ENCODE data around the gene FOXG1. TPM values are rescaled to one million over a fixed set of nuclear protein-coding genes. Genes with fewer than 3 reads are reported as not detected.

The FOXG1 gene
- total RNA-seq, 1 donor from 2014 or later: 0.18 TPM

GRCh38 chr14:28756884-28757570, 9.6 kb upstream of the FOXG1 start:
- FAIRE-seq: no peak
- H3K4me1 Mint-ChIP-seq (ENCODE audit: low read depth, unreplicated experiment): no peaks in the 10 kb centered on the region
- Histone ChIP-seq H3K27me3 (ENCODE audit: insufficient read depth, low read length) (peaks cover 71% of the 10 kb centered on the region), H3K4me1 (ENCODE audit: insufficient read depth, low read length) (peaks cover 8% of the 10 kb centered on the region), H3K9ac (ENCODE audit: low read length) (peak overlapping the region; percentile 61), H2AFZ (ENCODE audit: low read depth, low read length) (peak overlapping the region; percentile 44), H3K27ac (ENCODE audit: low read depth, low read length) (no peak overlapping the region), H3K36me3 (ENCODE audit: insufficient read depth, low read length) (no peaks in the 10 kb centered on the region), H4K20me1 (ENCODE audit: insufficient read depth, low read length) (no peaks in the 10 kb centered on the region), H3K79me2 (ENCODE audit: insufficient read depth, low read length) (peaks cover 58% of the 10 kb centered on the region), H3K4me2 (ENCODE audit: low read length) (peak overlapping the region; percentile 83), H3K9me3 (ENCODE audit: insufficient read depth, low read depth, low read length) (no peaks in the 10 kb centered on the region), H3K4me3 (ENCODE audit: insufficient read depth, low read depth, low read length) (no peak overlapping the region)
- no peak overlapping the region for H3K27ac Mint-ChIP-seq (ENCODE audit: unreplicated experiment)
- H3K9me3 Mint-ChIP-seq (ENCODE audit: unreplicated experiment): peaks cover 22% of the 10 kb centered on the region
- peak; percentile 86 for TF ChIP-seq EZH2 (IDR thresholded peaks at IDR 0.05; ENCODE audit: insufficient read depth, low read length)
- TF ChIP-seq CTCF (IDR thresholded peaks at IDR 0.05; ENCODE audit: insufficient read depth, low read depth, low read length): peak; percentile 81
- peaks cover 78% of the 10 kb centered on the region for H3K27me3 Mint-ChIP-seq (ENCODE audit: low read depth, unreplicated experiment)
- peak overlapping the region; percentile 64 for H3K4me3 Mint-ChIP-seq (ENCODE audit: unreplicated experiment)
- H3K36me3 Mint-ChIP-seq (ENCODE audit: low read depth, unreplicated experiment): no peaks in the 10 kb centered on the region
- peak; percentile 45 for DNase-seq (ENCODE audit: low read depth)

- Histone ChIP-seq H3K4me2 (ENCODE audit: low read length) (peak overlapping the region; percentile 83), H3K36me3 (ENCODE audit: insufficient read depth, low read length) (no peaks in the 10 kb centered on the region), H3K4me1 (ENCODE audit: insufficient read depth, low read length) (peaks cover 8% of the 10 kb centered on the region), H3K27ac (ENCODE audit: low read depth, low read length) (no peak overlapping the region), H3K9ac (ENCODE audit: low read length) (no peak overlapping the region), H2AFZ (ENCODE audit: low read depth, low read length) (no peak overlapping the region), H3K9me3 (ENCODE audit: insufficient read depth, low read depth, low read length) (no peaks in the 10 kb centered on the region), H3K4me3 (ENCODE audit: insufficient read depth, low read depth, low read length) (no peak overlapping the region), H3K79me2 (ENCODE audit: insufficient read depth, low read length) (peaks cover 66% of the 10 kb centered on the region), H3K27me3 (ENCODE audit: insufficient read depth, low read length) (peaks cover 79% of the 10 kb centered on the region), H4K20me1 (ENCODE audit: insufficient read depth, low read length) (no peaks in the 10 kb centered on the region)
- no peak for TF ChIP-seq EZH2 (IDR thresholded peaks at IDR 0.05; ENCODE audit: insufficient read depth, low read length)
- TF ChIP-seq CTCF (IDR thresholded peaks at IDR 0.05; ENCODE audit: insufficient read depth, low read depth, low read length): no peak
- no peak overlapping the region for H3K4me3 Mint-ChIP-seq (ENCODE audit: unreplicated experiment)
- H3K9me3 Mint-ChIP-seq (ENCODE audit: unreplicated experiment): peaks cover 23% of the 10 kb centered on the region
- H3K27me3 Mint-ChIP-seq (ENCODE audit: low read depth, unreplicated experiment): peaks cover 85% of the 10 kb centered on the region
- no peak overlapping the region for H3K27ac Mint-ChIP-seq (ENCODE audit: unreplicated experiment)
- H3K36me3 Mint-ChIP-seq (ENCODE audit: low read depth, unreplicated experiment): no peaks in the 10 kb centered on the region
- H3K4me1 Mint-ChIP-seq (ENCODE audit: low read depth, unreplicated experiment): no peaks in the 10 kb centered on the region
- FAIRE-seq: no peak
- DNase-seq (ENCODE audit: low read depth): no peak
Observed at GRCh38 chr14:28757786-28758185, 8.8 kb upstream of the FOXG1 start.

- H3K27ac ChIP-seq (ENCODE audit: low read depth, low read length): peak overlapping the region; percentile 43
- H3K36me3 Mint-ChIP-seq (ENCODE audit: low read depth, unreplicated experiment): no peaks in the 10 kb centered on the region
- TF ChIP-seq CTCF (IDR thresholded peaks at IDR 0.05; ENCODE audit: insufficient read depth, low read depth, low read length) (no peak), EZH2 (IDR thresholded peaks at IDR 0.05; ENCODE audit: insufficient read depth, low read length) (no peak)
- no peak overlapping the region for H3K27ac Mint-ChIP-seq (ENCODE audit: unreplicated experiment)
- no peaks in the 10 kb centered on the region for H3K9me3 ChIP-seq (ENCODE audit: insufficient read depth, low read depth, low read length)
- H3K9ac ChIP-seq (ENCODE audit: low read length): peak overlapping the region; percentile 62
- peak overlapping the region; percentile 83 for H3K4me2 ChIP-seq (ENCODE audit: low read length)
- H3K27me3 ChIP-seq (ENCODE audit: insufficient read depth, low read length): peaks cover 82% of the 10 kb centered on the region
- FAIRE-seq: no peak
- peaks cover 23% of the 10 kb centered on the region for H3K9me3 Mint-ChIP-seq (ENCODE audit: unreplicated experiment)
- H3K4me1 Mint-ChIP-seq (ENCODE audit: low read depth, unreplicated experiment): no peaks in the 10 kb centered on the region
- H3K4me3 ChIP-seq (ENCODE audit: insufficient read depth, low read depth, low read length): peak overlapping the region; percentile 31
- no peaks in the 10 kb centered on the region for H4K20me1 ChIP-seq (ENCODE audit: insufficient read depth, low read length)
- no peak overlapping the region for H3K4me3 Mint-ChIP-seq (ENCODE audit: unreplicated experiment)
- no peak for DNase-seq (ENCODE audit: low read depth)
- peaks cover 71% of the 10 kb centered on the region for H3K79me2 ChIP-seq (ENCODE audit: insufficient read depth, low read length)
- H3K27me3 Mint-ChIP-seq (ENCODE audit: low read depth, unreplicated experiment): peaks cover 89% of the 10 kb centered on the region
- no peaks in the 10 kb centered on the region for H3K36me3 ChIP-seq (ENCODE audit: insufficient read depth, low read length)
- H2AFZ ChIP-seq (ENCODE audit: low read depth, low read length): no peak overlapping the region
- peaks cover 8% of the 10 kb centered on the region for H3K4me1 ChIP-seq (ENCODE audit: insufficient read depth, low read length)
Observed at GRCh38 chr14:28758253-28758884, 8.2 kb upstream of the FOXG1 start.

All from astrocyte (in vitro differentiated cells and primary cell).